HG02610 (cell line): Measurements from ENCODE around the gene ENPP4.
"Not testable (repeated sequence)": the region's sequence is repeated elsewhere in the genome, so short reads cannot be mapped to it uniquely, and the experiment has no call there.

Experiments
- ATAC-seq: cut with Tn5 transposase; IDR thresholded peaks from one replicate; pipeline ENCODE4 v1.9.1; 2021; ENCODE audit warnings: mild to moderate bottlenecking, moderate library complexity; ENCODE audit not compliant: unreplicated experiment

Gene ENPP4

GRCh38 chr6:46129291-46129628, 529 bp upstream of the ENPP4 start:
- peak; percentile 9 for ATAC-seq

- ATAC-seq: no peak
Measured at GRCh38 chr6:46130666-46131065, 877 bp downstream of the ENPP4 start.

DNA sequence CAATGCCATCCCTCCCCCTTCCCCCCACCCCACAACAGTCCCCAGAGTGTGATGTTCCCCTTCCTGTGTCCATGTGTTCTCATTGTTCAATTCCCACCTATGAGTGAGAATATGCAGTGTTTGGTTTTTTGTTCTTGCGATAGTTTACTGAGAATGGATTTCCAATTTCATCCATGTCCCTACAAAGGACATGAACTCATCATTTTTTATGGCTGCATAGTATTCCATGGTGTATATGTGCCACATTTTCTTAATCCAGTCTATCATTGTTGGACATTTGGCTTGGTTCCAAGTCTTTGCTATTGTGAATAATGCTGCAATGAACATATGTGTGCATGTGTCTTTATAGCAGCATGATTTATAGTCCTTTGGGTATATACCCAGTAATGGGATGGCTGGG, 1.5 kb downstream of the ENPP4 start:
- not testable (repeated sequence) for ATAC-seq

DNA sequence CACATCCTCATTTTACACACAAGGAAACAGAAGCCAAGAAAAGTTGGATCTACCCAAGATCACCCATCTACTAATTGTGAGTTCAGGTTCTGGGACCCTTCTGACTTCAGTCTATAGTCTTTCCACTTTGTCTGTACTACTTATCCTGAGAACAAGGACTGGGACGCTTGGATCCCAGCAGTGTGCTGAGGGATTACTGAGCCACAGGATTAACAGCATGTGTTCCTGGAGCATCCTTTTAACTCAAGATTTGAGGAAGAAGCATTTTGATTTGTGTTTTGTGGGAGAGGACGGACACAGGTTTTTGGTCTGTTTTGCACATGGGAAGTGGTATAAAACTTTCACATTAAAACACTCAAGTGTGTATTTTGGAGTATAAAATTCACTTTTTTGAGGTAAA, 4.4 kb downstream of the ENPP4 start:
- ATAC-seq: no peak

GRCh38 chr6:46135176-46135575, 5.4 kb downstream of the ENPP4 start:
- ATAC-seq: no peak

GRCh38 chr6:46136831-46137230, 7.0 kb downstream of the ENPP4 start:
- no peak for ATAC-seq

DNA sequence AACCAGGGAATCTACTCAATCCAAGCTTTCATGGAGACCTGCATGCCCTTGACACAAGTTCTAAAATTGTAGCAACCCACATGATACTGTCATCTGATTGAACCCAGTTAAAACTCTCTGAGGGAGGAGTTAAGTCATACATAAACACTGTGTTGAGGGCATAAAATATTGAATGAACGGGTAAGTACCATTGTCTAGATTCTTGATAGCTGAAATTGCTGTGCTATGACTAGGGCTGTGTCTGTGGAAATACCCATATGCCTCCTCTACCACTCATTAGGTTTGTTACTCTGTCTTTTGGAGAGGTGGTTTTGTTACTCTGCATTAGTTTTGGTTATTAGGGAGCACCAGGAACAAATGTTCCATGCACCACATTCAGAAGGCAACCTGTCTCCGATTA, 7.6 kb downstream of the ENPP4 start:
- ATAC-seq: peak; percentile 69

GRCh38 chr6:46138281-46138680, 8.5 kb downstream of the ENPP4 start:
- ATAC-seq: peak; percentile 74

- no peak for ATAC-seq
Measured at GRCh38 chr6:46144270-46144669, 14.5 kb downstream of the ENPP4 start.

- not testable (repeated sequence) for ATAC-seq
Measured at GRCh38 chr6:46149066-46149465, 19.3 kb downstream of the ENPP4 start.

GRCh38 chr6:46156701-46157100, 26.9 kb downstream of the ENPP4 start:
- no peak for ATAC-seq

DNA sequence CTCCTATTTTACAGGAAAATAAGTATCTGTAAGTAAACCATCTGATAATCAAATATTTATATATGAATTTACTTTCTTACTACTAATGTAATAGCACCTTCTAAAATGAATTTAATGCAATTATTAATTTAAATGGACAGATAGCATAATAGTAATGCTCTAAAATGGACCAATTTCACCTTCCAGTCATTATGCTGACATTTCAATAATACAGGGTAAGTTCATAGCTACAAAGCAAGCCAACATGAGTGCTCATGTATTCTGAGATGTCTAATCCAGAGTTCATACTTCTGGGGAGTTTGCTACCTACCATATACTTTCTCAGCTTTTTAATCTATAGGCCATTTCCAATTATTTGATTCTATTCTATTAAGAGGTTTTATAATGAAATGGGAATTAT, 29.4 kb downstream of the ENPP4 start:
- ATAC-seq: no peak

DNA sequence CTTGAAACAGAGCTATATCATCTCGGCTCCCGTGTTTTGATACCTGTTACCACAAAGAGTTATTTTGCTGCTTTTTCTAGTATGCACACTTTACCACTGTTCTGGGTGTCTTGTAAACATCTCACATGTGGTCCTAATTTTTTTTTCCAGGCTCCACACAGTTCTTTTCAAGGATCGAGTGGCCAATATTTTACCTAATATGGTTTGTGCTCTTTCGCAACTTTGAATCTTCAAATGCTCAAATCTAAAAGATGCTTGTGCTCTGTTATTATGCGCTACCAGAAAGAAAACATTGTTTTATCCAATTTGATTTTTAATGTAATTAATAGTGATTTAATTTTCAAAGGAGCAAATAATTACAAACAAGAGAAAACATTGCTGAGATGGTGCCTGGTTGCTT, 30.3 kb downstream of the ENPP4 start:
- no peak for ATAC-seq

- peak; percentile 95 for ATAC-seq
Measured at GRCh38 chr6:46170357-46171289, 40.8 kb downstream of the ENPP4 start, which contains the start of gene ENPP5. Gene ENPP5, minus strand, starts transcription at chr6:46170980. Its CDS starts 2,718 bp downstream, at chr6:46168262.

DNA sequence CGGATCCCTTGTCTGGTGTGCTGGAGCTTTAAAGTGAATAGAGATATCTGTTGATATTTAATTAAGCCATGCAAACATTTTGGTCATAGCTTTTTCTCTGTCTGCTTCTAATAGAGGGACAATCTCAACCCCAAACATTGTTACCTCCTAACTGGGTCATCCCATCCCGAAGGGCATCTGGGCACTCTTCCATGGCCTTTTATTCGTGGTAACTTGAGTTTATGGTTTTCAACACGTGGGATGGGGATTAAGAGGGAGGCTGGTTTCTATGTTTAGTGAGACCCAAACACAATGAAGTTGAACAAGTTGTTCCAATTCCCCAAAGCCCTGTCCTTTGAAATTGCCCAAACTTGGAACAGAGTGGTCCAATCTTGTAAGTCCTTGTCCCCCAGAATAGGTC, 42.4 kb downstream of the ENPP4 start:
- no peak for ATAC-seq

GRCh38 chr6:46174904-46175303, 45.1 kb downstream of the ENPP4 start:
- ATAC-seq: no peak

DNA sequence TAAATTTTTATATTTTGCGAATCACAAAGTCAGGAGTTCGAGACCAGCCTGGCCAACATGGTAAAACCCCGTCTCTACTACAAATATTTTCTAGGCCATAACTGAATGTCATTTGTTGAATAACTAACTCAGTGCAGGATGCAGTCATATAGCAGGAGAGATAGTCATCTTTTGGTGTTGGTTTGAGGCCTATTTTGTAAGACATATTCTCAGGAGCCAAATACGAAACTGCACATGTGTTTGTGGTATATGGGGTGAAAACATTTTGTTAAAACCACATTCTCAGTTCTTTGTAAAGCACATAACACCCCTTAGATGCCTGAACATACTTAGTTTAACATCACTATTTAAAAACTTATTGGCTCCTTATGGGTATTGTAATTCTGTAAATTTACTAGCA, 45.7 kb downstream of the ENPP4 start:
- peak; percentile 77 for ATAC-seq

GRCh38 chr6:46175976-46176375, 46.2 kb downstream of the ENPP4 start:
- peak; percentile 46 for ATAC-seq

DNA sequence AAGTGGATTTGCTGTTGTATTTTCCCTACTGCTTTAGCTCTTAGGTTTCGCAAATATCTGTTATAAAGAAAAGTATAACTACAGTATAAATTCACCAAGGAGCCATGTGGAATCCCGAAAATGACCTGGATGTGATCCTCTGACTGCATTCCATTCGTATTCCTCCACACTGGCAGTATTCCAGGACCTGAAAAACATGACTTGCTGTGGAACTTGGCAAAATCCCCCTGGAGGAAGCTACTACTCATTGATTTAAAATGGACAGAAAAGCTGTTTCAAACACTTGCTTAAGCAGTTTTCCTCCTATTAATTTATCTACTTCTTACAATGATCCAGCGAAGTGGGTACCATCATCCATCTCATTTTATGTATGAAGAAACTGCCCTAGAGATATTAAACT, 54.3 kb downstream of the ENPP4 start:
- ATAC-seq: no peak

DNA sequence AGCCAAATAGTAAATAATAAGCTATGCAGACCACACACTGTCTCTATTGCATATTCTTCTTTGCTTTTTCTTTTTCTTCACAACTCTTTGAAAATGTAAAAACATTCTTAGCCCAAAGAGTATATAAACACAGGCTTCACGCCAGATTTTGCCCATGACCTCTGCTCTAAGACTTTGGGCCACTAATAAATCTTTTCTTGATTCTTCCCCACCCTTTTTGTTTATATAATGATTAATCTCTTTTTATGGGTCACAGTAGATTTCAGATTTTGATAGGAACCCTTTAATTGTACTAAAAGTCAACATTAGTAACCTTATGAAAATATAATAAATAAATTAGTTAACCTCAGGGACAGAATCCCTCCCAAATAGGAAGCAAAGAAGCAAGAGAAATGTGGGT, 56.8 kb downstream of the ENPP4 start:
- no peak for ATAC-seq

DNA sequence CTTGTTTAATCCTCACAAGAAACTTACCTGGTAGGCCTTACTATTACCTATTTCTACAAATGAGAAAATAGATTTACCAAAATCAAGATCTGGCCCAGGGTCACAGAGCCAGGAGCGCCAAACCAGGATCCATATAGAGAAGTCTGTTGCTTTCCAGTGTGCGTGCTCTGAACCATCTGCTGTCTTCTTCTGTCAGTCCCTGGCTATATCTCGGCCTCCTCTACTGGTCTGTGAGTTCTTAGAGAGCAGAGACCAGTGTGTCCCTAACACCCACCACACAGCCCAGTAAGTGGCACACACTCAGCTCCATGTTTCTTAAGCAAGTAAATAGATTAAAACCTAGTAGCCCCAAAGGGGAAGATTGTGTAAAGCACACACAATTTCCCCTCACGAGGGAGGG, 59.9 kb downstream of the ENPP4 start:
- no peak for ATAC-seq

DNA sequence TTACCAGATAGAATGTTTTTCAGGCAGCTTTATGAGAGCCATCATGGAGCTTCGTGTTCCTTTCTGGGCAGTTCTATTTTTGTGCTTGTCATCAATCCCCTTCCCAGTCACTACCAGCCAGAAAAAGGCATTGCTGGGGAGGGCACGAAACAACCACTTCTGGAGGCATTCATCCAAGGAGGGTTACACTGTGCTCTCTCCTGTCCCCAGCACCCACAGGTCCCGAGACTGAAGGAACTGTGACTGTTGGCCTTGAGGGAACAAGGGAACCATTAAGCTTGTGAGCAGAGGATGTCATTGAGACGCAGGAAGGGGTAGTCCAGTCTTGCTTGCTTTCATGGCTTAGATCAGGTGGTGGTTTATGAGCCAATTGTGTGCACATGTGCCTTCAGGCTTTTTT, 61.1 kb downstream of the ENPP4 start:
- ATAC-seq: no peak

DNA sequence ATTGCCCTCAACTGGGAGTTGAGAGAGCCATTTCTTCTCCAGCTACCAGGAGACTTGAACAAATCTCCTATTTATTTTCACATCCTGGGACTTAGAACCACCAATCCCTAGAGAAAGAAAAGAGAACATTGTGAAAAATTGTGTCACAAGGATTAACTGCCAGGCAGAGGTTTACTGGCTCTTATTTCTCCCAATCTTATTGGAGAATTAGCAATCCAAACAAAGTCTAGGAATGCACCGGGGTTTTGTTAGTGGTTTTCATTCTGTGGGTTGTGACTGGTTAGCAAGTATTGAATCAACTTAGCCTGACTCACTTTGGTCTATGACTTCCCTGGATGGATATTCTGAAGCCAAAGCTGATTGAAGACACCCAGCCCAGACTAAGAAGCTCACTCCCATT, 62.2 kb downstream of the ENPP4 start:
- no peak for ATAC-seq
